Measurements from ENCODE around the gene TTLL10. TPM values are rescaled to one million over a fixed set of nuclear protein-coding genes. Genes with fewer than 3 reads are reported as not detected.
A peak's percentile ranks its signal among the peaks of the same experiment; 100 is the strongest.

Gene TTLL10
- total RNA-seq, 2 experiments from 2014 or later: not detected

GRCh38 chr1:1197188-1197500, 23.5 kb downstream of the TTLL10 start:
- DNase-seq (no peak), ATAC-seq (no peak)
- Mint-ChIP-seq H3K27ac (no peak overlapping the region), H3K9me3 (peaks cover 11% of the 10 kb centered on the region), H3K4me1 (ENCODE audit: low read depth) (peaks cover 14% of the 10 kb centered on the region), H3K27me3 (no peaks in the 10 kb centered on the region), H3K36me3 (ENCODE audit: low read depth) (peaks cover 4% of the 10 kb centered on the region), H3K4me3 (no peak overlapping the region)
- ChIA-PET POLR2A (no interaction called here), CTCF (no interaction called here)
- TF ChIP-seq, protein P1, sequence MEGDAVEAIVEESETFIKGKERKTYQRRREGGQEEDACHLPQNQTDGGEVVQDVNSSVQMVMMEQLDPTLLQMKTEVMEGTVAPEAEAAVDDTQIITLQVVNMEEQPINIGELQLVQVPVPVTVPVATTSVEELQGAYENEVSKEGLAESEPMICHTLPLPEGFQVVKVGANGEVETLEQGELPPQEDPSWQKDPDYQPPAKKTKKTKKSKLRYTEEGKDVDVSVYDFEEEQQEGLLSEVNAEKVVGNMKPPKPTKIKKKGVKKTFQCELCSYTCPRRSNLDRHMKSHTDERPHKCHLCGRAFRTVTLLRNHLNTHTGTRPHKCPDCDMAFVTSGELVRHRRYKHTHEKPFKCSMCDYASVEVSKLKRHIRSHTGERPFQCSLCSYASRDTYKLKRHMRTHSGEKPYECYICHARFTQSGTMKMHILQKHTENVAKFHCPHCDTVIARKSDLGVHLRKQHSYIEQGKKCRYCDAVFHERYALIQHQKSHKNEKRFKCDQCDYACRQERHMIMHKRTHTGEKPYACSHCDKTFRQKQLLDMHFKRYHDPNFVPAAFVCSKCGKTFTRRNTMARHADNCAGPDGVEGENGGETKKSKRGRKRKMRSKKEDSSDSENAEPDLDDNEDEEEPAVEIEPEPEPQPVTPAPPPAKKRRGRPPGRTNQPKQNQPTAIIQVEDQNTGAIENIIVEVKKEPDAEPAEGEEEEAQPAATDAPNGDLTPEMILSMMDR (IDR thresholded peaks at IDR 0.05): no peak
- intact Hi-C loops (cut with micrococcal nuclease): no loop called here

- Mint-ChIP-seq H3K27ac (no peak overlapping the region), H3K4me3 (no peak overlapping the region), H3K27me3 (no peaks in the 10 kb centered on the region), H3K9me3 (peaks cover 10% of the 10 kb centered on the region), H3K4me1 (ENCODE audit: low read depth) (peaks cover 14% of the 10 kb centered on the region), H3K36me3 (ENCODE audit: low read depth) (peaks cover 4% of the 10 kb centered on the region)
- no peak for ATAC-seq
- ChIA-PET CTCF (interaction anchor here (1.1 kb wide), 1 partner anchor 11 kb away, joined by 3 read pairs; no protein-coding TSS in a partner anchor), POLR2A (interaction anchor here (1.0 kb wide), 1 partner anchor 28 kb away, joined by 3 read pairs; no protein-coding TSS in a partner anchor)
- TF ChIP-seq, protein P1 (IDR thresholded peaks at IDR 0.05): no peak
- intact Hi-C loops (cut with micrococcal nuclease): no loop called here
- DNase-seq: no peak
These were observed 24.1 kb downstream of the TTLL10 start for GRCh38 chr1:1197551-1198422.

- Mint-ChIP-seq H3K9me3 (peaks cover 10% of the 10 kb centered on the region), H3K4me3 (no peak overlapping the region), H3K36me3 (ENCODE audit: low read depth) (peaks cover 4% of the 10 kb centered on the region), H3K27me3 (no peaks in the 10 kb centered on the region), H3K4me1 (ENCODE audit: low read depth) (peaks cover 14% of the 10 kb centered on the region), H3K27ac (no peak overlapping the region)
- ChIA-PET POLR2A (interaction anchor here (1.0 to 1.2 kb wide), 3 partner anchors 9 to 57 kb away, joined by 3 read pairs; no protein-coding TSS in a partner anchor), CTCF (interaction anchor here (1.1 to 2.5 kb wide), 2 partner anchors 10 to 76 kb away, joined by 3 to 8 read pairs; no protein-coding TSS in a partner anchor)
- intact Hi-C loops (cut with micrococcal nuclease): no loop called here
- TF ChIP-seq, protein P1 (IDR thresholded peaks at IDR 0.05): no peak
- DNase-seq: no peak
- ATAC-seq: no peak
These were observed 24.9 kb downstream of the TTLL10 start for GRCh38 chr1:1198423-1199140.

- intact Hi-C loops (cut with micrococcal nuclease): no loop called here
- CTCF ChIA-PET: interaction anchor here (1.3 to 2.5 kb wide), 2 partner anchors 77 to 215 kb away, joined by 6 to 8 read pairs; no protein-coding TSS in a partner anchor
- H3K27me3 Mint-ChIP-seq: no peaks in the 10 kb centered on the region
These were observed 25.7 kb downstream of the TTLL10 start for GRCh38 chr1:1199141-1199960.

More at GRCh38 chr1:1199141-1199960, 25.7 kb downstream of the TTLL10 start:
- no peak for DNase-seq
- Mint-ChIP-seq H3K9me3 (peaks cover 8% of the 10 kb centered on the region), H3K4me3 (peak overlapping the region; percentile 12), H3K4me1 (ENCODE audit: low read depth) (peaks cover 16% of the 10 kb centered on the region), H3K27ac (peak overlapping the region; percentile 76), H3K36me3 (ENCODE audit: low read depth) (peaks cover 6% of the 10 kb centered on the region)
- TF ChIP-seq, protein P1 (IDR thresholded peaks at IDR 0.05): no peak
- ATAC-seq: no peak
- POLR2A ChIA-PET: interaction anchor here (1.0 to 1.2 kb wide), 3 partner anchors 8 to 56 kb away, joined by 3 read pairs; no protein-coding TSS in a partner anchor

Measured in activated CD8-positive, alpha-beta T cell treated with anti-CD3 and anti-CD28 coated beads for 36 hours (primary cell).